CD4-positive, alpha-beta T cell treated with Interleukin-15 for 4 hours (primary cell): ENCODE results near the gene SLC45A2.
"Not testable (repeated sequence)": the region's sequence is repeated elsewhere in the genome, so short reads cannot be mapped to it uniquely, and the experiment has no call there.

Experiments
- DNase-seq: peaks from one replicate; pipeline ENCODE4 v3.0.0-alpha.2; 2020; ENCODE audit warnings: low spot score

SLC45A2 gene

GRCh38 chr5:33929925-33930690, 54.4 kb downstream of the SLC45A2 start:
- no peak for DNase-seq

DNA sequence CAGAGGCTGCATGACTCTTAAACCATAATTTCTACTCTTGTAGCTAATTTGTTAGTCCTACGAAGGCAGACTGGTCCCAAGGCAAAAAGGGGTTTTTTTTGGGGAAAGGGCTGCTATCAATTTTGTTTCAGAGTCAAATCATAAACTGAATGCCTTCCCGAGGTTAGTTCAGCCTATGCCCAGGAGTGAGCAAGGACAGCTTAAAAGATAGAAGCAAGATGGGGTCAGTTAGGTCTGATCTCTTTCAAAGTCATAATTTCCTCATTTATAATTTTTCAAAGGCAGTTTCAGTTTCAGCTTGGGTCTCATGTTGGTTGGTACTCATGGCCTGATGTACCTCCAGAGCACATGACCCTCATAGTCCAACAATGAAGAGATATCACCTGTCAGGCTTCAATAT, 56.2 kb downstream of the SLC45A2 start:
- DNase-seq = no peak

DNA sequence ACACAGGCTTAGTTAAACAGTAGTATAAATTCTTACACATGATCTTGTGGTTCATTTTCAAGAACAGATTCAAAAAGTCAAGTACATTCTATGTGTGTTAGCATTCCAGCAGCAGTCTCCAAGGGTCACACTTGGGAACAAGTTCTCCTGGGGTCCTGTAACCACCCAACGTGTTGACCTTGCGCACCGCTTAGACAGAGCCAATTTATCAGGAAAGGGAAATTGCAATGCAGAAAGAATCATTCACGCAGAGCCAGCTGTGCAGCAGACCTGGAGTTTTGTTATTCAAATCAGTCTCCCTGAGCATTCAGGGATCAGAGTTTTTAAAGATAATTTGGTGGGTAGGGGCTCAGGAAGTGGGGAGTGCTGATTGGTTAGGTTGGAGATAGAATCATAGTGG, 56.8 kb downstream of the SLC45A2 start:
- DNase-seq = no peak

GRCh38 chr5:33925278-33925677, 59.2 kb downstream of the SLC45A2 start:
- no peak for DNase-seq

GRCh38 chr5:33921002-33921401, 63.5 kb downstream of the SLC45A2 start:
- no peak for DNase-seq

- DNase-seq = not testable (repeated sequence)
Measured at GRCh38 chr5:33914844-33915243, 69.6 kb downstream of the SLC45A2 start.

- DNase-seq = not testable (repeated sequence)
Measured at GRCh38 chr5:33906248-33906647, 78.2 kb downstream of the SLC45A2 start.

DNA sequence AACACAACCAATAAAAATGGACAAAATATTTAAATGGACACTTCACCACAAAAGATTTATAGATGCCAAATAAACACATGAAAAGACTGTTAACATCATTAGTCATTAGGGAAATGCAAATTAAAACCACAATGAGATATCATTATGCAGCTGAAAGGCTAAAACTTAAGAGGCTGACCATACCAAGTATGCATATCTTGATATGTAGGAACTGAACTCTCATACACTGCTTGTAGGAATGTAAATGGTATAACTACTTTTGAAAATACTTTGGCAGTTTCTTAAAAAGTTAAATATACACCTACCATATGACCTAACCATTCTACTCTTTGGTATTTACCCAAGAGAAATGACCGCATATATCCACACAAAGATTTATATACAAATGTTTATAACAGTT, 79.1 kb downstream of the SLC45A2 start:
- DNase-seq = no peak

GRCh38 chr5:33903118-33903517, 81.4 kb downstream of the SLC45A2 start:
- no peak for DNase-seq

DNA sequence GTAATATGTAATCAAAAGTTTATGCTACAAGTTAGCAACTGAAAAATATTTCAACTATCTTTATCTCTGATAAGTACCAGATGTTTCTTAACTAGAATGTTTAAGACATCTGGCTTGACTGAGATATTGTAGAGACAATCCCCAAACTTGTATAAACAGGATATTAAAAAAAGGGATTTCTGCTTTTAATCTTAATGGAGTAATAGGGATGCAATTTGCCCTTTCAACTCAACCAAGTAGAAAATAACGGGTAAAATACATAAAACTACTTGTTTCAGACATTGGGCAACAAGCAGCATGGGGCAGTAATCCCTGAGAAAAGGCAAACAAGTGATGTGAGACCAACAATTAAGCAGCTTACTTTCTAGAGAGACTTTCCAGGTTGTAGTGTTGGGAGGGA, 83.3 kb downstream of the SLC45A2 start:
- DNase-seq = no peak
